ENCODE results near the gene C11orf24.

Gene C11orf24

DNA sequence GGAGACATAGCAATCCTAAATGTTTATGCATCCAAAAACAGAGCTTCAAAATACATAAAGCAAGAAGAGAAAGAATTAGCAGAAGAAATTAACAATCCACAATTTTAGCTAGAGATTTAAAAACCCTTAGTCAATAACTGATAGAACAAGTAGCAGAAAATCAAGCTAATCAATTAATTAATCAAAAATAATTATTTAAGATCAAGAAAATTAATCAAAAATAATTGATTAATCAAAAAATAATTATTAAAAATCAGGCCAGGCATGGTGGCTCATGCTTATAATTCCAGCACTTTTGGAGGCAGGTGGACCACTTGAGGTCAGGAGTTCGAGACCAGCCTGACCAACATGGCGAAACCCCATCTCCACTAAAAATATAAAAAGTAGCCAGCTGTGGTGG, 29.2 kb downstream of the C11orf24 start:
- H3K27me3 ChIP-seq (ENCODE audit: insufficient read depth, low read length) = 0 out of 2 replicates have a peak, but pooled peaks cover 4% of the 10 kb centered on the region
- H3K4me1 ChIP-seq (ENCODE audit: control insufficient read depth, insufficient read depth, low read length, unreplicated experiment) = no peaks in the 10 kb centered on the region
- H3K79me2 ChIP-seq (ENCODE audit: control insufficient read depth, insufficient read depth, low read length, unreplicated experiment) = no peaks in the 10 kb centered on the region
- H2AFZ ChIP-seq (ENCODE audit: low read length, unreplicated experiment) = no peak overlapping the region
- H3K36me3 ChIP-seq (ENCODE audit: insufficient read depth, low read length) = no peaks in the 10 kb centered on the region
- no peak overlapping the region for H3K27ac ChIP-seq (ENCODE audit: low read depth, low read length)
- H3K4me3 ChIP-seq (ENCODE audit: low read depth, low read length) = no peak overlapping the region

DNA sequence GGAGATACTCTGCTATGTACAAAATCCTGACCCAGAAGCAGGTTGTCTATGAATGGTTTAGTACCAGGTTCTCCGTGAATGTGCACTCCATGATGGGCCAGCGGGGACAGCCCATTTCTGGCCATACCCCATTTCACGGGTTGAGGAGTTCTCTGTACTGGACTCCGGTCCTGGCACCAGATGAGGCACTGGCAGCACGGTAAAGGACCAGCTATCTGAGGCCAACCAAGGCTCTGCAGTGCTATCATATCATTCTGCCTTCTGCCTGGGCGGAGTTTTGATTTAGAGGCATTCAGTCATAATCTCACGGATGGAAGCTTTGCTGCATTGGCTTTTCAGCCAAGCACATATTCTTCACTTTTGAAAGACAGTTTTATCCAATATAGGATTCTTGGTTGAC, 40.2 kb downstream of the C11orf24 start:
- Histone ChIP-seq H2AFZ (ENCODE audit: low read length, unreplicated experiment) (no peak overlapping the region), H3K4me3 (ENCODE audit: low read depth, low read length) (no peak overlapping the region), H3K4me1 (ENCODE audit: control insufficient read depth, insufficient read depth, low read length, unreplicated experiment) (no peaks in the 10 kb centered on the region), H3K27ac (ENCODE audit: low read depth, low read length) (no peak overlapping the region), H3K79me2 (ENCODE audit: control insufficient read depth, insufficient read depth, low read length, unreplicated experiment) (no peaks in the 10 kb centered on the region), H3K27me3 (ENCODE audit: insufficient read depth, low read length) (peaks cover 19% of the 10 kb centered on the region), H3K36me3 (ENCODE audit: insufficient read depth, low read length) (no peaks in the 10 kb centered on the region)

DNA sequence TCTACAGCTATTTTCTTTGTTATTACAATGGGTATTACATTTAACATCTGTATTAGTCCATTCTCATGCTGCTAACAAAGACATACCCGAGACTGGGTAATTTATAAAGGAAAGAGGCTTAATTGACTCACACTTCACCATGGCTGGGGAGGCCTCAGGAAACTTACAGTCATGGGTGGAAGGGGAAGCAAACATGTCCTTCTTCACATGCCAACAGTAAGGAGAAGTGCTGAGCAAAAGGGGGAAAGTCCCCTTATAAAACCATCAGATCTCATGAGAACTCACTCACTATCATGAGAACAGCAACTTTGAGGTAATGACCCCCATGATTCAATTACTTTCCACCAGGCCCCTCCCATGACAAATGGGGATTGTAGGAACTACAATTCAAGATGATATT, 42.2 kb downstream of the C11orf24 start:
- H3K36me3 ChIP-seq (ENCODE audit: insufficient read depth, low read length) = no peaks in the 10 kb centered on the region
- H3K79me2 ChIP-seq (ENCODE audit: control insufficient read depth, insufficient read depth, low read length, unreplicated experiment) = no peaks in the 10 kb centered on the region
- no peak overlapping the region for H3K4me3 ChIP-seq (ENCODE audit: low read depth, low read length)
- no peak overlapping the region for H3K27ac ChIP-seq (ENCODE audit: low read depth, low read length)
- no peak overlapping the region for H2AFZ ChIP-seq (ENCODE audit: low read length, unreplicated experiment)
- H3K27me3 ChIP-seq (ENCODE audit: insufficient read depth, low read length) = peaks cover 14% of the 10 kb centered on the region
- no peaks in the 10 kb centered on the region for H3K4me1 ChIP-seq (ENCODE audit: control insufficient read depth, insufficient read depth, low read length, unreplicated experiment)

DNA sequence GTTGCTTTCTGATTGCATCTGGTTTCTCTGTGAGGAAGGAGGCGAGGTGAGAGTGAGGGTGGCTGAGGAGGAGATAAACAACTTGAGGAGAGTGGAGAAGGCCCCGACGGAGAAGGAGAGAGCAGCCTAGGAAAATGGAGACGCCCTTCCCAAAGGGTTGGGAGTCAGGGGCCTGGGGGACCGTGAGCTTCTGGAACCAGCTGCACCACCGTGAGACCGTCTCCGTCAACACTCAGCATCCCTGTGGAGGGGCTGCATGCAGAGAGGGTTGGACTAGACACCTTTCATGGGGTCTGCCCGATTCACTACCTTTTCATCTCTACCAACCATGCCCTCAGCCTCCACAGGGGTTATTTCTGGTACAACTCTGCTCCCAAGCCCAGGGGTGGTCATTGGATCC, 45.4 kb downstream of the C11orf24 start:
- no peaks in the 10 kb centered on the region for H3K36me3 ChIP-seq (ENCODE audit: insufficient read depth, low read length)
- no peak overlapping the region for H2AFZ ChIP-seq (ENCODE audit: low read length, unreplicated experiment)
- peaks cover 6% of the 10 kb centered on the region; the same call in 1 of the 2 replicates for H3K27me3 ChIP-seq (ENCODE audit: insufficient read depth, low read length)
- no peaks in the 10 kb centered on the region for H3K79me2 ChIP-seq (ENCODE audit: control insufficient read depth, insufficient read depth, low read length, unreplicated experiment)
- H3K27ac ChIP-seq (ENCODE audit: low read depth, low read length) = no peak overlapping the region
- no peaks in the 10 kb centered on the region for H3K4me1 ChIP-seq (ENCODE audit: control insufficient read depth, insufficient read depth, low read length, unreplicated experiment)
- no peak overlapping the region for H3K4me3 ChIP-seq (ENCODE audit: low read depth, low read length)

DNA sequence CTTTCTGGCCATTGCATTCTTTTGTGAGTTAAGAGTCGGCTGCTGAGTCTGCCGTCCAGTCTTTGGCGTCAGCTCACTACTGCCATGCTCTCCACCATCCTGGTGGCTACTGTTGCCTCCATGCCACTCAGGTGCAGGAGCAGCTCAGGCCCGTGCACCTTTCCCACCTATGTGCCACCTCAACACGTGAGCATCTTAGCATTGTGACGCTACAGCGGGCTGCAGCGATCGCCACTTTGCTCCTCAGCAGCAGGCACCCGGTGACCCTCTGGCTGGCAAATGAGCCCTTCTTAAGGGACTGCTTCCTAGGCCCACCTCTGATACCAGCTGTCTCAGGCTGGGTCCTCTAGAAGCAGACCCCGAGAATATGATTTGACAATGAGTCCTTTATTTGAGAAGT, 47.2 kb downstream of the C11orf24 start:
- Histone ChIP-seq H3K4me3 (ENCODE audit: low read depth, low read length) (no peak overlapping the region), H3K27ac (ENCODE audit: low read depth, low read length) (no peak overlapping the region), H3K27me3 (ENCODE audit: insufficient read depth, low read length) (peaks cover 6% of the 10 kb centered on the region; the same call in 1 of the 2 replicates), H3K4me1 (ENCODE audit: control insufficient read depth, insufficient read depth, low read length, unreplicated experiment) (no peaks in the 10 kb centered on the region), H3K79me2 (ENCODE audit: control insufficient read depth, insufficient read depth, low read length, unreplicated experiment) (no peaks in the 10 kb centered on the region), H3K36me3 (ENCODE audit: insufficient read depth, low read length) (no peaks in the 10 kb centered on the region), H2AFZ (ENCODE audit: low read length, unreplicated experiment) (no peak overlapping the region)

DNA sequence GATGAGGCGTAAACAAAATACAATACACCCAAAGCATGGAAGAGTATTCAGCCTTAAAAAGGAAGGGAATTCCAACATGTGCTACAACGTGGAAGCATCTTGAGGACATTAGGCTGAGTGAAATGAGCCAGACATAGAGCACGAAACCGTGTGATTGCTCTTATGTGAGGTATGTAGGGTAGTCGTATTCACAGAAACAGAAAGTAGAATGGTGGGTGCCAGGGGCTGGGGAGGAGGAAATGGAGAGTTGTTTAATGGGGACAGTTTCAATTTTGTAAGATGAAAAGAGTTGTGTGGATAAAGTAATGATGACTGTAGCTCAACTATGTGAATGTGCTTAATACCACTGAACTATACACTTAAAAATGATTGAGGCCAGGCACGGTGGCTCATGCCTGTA, 48.5 kb downstream of the C11orf24 start:
- Histone ChIP-seq H3K79me2 (ENCODE audit: control insufficient read depth, insufficient read depth, low read length, unreplicated experiment) (no peaks in the 10 kb centered on the region), H2AFZ (ENCODE audit: low read length, unreplicated experiment) (no peak overlapping the region), H3K4me3 (ENCODE audit: low read depth, low read length) (no peak overlapping the region), H3K4me1 (ENCODE audit: control insufficient read depth, insufficient read depth, low read length, unreplicated experiment) (no peaks in the 10 kb centered on the region), H3K27me3 (ENCODE audit: insufficient read depth, low read length) (peaks cover 7% of the 10 kb centered on the region), H3K27ac (ENCODE audit: low read depth, low read length) (no peak overlapping the region), H3K36me3 (ENCODE audit: insufficient read depth, low read length) (no peaks in the 10 kb centered on the region)

DNA sequence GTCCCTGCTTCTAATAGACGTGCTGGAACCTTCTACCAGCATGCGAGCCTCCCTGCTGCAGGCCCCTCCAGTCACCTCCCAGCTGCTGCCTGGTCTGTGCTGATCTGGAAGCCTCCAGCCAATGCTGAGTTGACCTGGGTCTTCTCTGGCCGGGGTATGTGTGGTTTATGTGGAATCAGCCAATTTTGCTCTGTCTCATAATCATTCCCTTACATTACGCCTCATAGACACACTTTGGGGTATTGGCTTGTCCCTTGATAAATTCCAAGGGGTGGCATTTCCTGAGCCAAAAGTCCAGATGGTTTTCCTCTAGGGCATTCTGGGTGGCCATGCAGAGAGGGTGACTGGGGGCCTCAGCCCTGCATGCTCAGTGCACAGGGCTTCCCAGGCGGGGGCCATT, 50.4 kb downstream of the C11orf24 start:
- Histone ChIP-seq H3K27me3 (ENCODE audit: insufficient read depth, low read length) (peaks cover 13% of the 10 kb centered on the region), H3K4me3 (ENCODE audit: low read depth, low read length) (no peak overlapping the region)

DNA sequence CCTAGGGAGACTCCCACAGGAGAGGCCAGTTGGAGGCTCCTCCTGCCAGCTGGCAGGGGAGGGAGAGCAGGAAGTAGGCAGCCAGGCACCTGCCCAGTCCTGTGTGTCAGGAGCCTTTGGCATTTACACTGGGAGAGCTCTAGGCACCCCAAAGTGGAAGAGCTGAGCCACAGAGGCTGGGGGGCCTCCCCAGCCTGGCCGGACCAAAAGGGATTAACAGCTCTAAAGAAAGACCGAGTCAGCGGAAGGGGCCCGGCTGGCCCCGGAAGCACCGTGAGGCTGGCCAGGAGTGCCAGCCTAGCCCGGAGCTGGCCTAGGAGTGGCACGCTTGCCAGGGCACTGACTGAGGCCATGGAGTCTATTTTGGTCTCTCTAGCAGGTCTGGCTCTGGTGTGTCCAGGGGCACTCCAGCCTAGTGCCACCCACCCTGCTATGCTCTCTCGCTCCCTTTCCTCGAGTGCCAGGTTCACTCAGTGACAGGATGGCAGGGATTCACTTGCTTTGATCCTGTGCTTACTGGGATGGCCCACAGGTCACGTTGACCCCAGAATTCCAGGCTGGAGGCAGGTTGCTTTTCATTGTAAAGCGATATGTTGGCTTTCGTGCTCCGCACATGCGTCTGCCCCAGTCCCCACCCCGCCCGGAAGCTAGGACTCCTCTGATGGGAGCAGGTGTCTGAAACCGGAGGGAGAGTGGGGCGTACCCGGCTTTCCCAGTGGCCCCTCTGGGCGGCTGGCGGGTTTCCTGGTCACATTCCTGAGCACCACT, 55.4 kb downstream of the C11orf24 start:
- Histone ChIP-seq H3K4me1 (ENCODE audit: control insufficient read depth, insufficient read depth, low read length, unreplicated experiment) (peaks cover 6% of the 10 kb centered on the region), H3K79me2 (ENCODE audit: control insufficient read depth, insufficient read depth, low read length, unreplicated experiment) (peaks cover 12% of the 10 kb centered on the region), H3K27me3 (ENCODE audit: insufficient read depth, low read length) (peaks cover 26% of the 10 kb centered on the region), H3K4me3 (ENCODE audit: low read depth, low read length) (no peak overlapping the region), H3K36me3 (ENCODE audit: insufficient read depth, low read length) (no peaks in the 10 kb centered on the region), H3K27ac (ENCODE audit: low read depth, low read length) (no peak overlapping the region), H2AFZ (ENCODE audit: low read length, unreplicated experiment) (no peak overlapping the region)

More for the DNA sequence above, 50.4 kb downstream of the C11orf24 start:
- Histone ChIP-seq H3K4me1 (ENCODE audit: control insufficient read depth, insufficient read depth, low read length, unreplicated experiment) (no peaks in the 10 kb centered on the region), H3K27ac (ENCODE audit: low read depth, low read length) (no peak overlapping the region), H3K79me2 (ENCODE audit: control insufficient read depth, insufficient read depth, low read length, unreplicated experiment) (no peaks in the 10 kb centered on the region), H3K36me3 (ENCODE audit: insufficient read depth, low read length) (no peaks in the 10 kb centered on the region), H2AFZ (ENCODE audit: low read length, unreplicated experiment) (no peak overlapping the region)

DNA sequence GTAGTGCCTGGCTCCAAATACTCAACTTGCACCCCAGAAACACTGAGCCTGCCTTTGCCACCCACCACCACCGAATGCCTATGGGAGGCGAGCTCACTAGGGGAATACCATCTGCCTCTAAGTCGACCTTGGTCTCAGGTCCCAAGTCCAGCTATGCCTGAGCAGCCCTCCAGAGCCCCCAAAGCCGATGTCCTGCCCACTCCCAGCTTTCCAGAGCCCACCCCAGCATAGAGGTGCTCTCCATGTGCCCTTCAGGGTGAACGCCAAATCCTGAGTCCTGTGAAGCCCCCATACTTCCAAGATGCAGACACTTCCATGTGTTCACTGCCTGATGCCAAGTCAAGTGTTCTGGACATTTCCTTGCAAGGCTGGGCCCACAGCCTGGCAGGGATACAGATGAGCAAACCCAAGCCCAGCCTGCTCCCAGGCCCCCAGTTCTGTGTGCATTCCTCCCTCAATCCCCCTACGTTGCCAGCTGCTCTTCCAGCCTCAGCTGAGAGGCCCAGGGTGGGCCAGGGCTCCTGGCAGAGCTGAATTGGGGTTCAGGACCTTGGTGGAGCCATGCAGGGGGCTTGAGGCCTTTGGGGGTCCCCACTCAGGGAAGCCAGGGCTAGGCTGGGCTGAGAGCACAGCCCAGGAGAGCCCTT, 56.1 kb downstream of the C11orf24 start:
- Histone ChIP-seq H2AFZ (ENCODE audit: low read length, unreplicated experiment) (no peak overlapping the region), H3K79me2 (ENCODE audit: control insufficient read depth, insufficient read depth, low read length, unreplicated experiment) (peaks cover 19% of the 10 kb centered on the region), H3K36me3 (ENCODE audit: insufficient read depth, low read length) (no peaks in the 10 kb centered on the region), H3K27me3 (ENCODE audit: insufficient read depth, low read length) (peaks cover 26% of the 10 kb centered on the region), H3K4me1 (ENCODE audit: control insufficient read depth, insufficient read depth, low read length, unreplicated experiment) (peaks cover 7% of the 10 kb centered on the region), H3K4me3 (ENCODE audit: low read depth, low read length) (no peak overlapping the region), H3K27ac (ENCODE audit: low read depth, low read length) (no peak overlapping the region)

DNA sequence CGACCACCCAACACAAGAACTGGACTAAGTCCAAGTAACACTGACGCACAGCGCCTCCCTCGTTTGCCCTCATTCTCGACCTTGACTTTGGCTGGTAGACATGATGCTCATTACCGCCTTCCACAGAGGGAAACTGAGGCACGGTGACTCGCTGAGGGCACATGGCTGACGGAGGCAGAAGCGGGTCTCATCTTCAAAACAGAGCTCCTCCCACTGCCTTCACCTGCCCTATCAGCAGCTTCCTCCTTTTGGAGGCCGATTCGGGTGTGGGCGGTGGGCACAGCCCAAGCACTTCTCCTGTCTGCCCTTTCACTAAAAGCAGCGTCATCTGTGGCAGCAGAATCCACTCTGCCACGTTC, 56.7 kb downstream of the C11orf24 start:
- no peak overlapping the region for H3K4me3 ChIP-seq (ENCODE audit: low read depth, low read length)
- H3K36me3 ChIP-seq (ENCODE audit: insufficient read depth, low read length) = no peaks in the 10 kb centered on the region
- no peak overlapping the region for H3K27ac ChIP-seq (ENCODE audit: low read depth, low read length)
- H2AFZ ChIP-seq (ENCODE audit: low read length, unreplicated experiment) = no peak overlapping the region
- peaks cover 26% of the 10 kb centered on the region for H3K27me3 ChIP-seq (ENCODE audit: insufficient read depth, low read length)
- peaks cover 7% of the 10 kb centered on the region for H3K4me1 ChIP-seq (ENCODE audit: control insufficient read depth, insufficient read depth, low read length, unreplicated experiment)
- peaks cover 24% of the 10 kb centered on the region for H3K79me2 ChIP-seq (ENCODE audit: control insufficient read depth, insufficient read depth, low read length, unreplicated experiment)

Data from ACC112 (cell line).